K562 (cell line): ENCODE data around the gene LDB2. TPM values are rescaled to one million over a fixed set of nuclear protein-coding genes. Genes with fewer than 3 reads are reported as not detected.

Experiments used
- ATAC-seq: fragments of 200-7000 bp; cut with Tn5 transposase; 3 replicates; pipeline ENCODE4 v1.9.1; 2020; ENCODE audit warnings: moderate library complexity
- BruUV-seq: library from RNA; stranded (reverse); fragments of 400-500 nt; replicated peaks from 2 replicates; lab custom pipeline; 2021; lab: Mats Ljungman, UMichigan
- CTCF ChIA-PET: fragments of 300-600 bp; formaldehyde crosslinking; extraction: SDS; loops from one replicate; lab custom pipeline; 2021; ENCODE audit warnings: low intra/inter-chr PET ratio; lab: Yijun Ruan, JAX
- POLR2A ChIA-PET: fragments of 300-600, 350-650 bp; sonication (Branson Sonifier 250); formaldehyde crosslinking; extraction: SDS; loops from one replicate; lab custom pipeline; 2021; ENCODE audit warnings: antibody characterized with exemption, inconsistent platforms; lab: Yijun Ruan, JAX
- DNase-seq, 4 experiments: peaks; one replicate each; pipeline versions ENCODE4 v3.0.0 to v3.0.0-alpha.2; 2011 to 2018; ENCODE audit warnings: low spot score in 3 of 4, mixed read lengths in 3 of 4; ENCODE audit errors: extremely low read depth in 1 of 4
- FAIRE-seq: peaks from 2 replicates; lab custom pipeline; 2011; peaks lifted over from hg19 to GRCh38; lab: Jason Lieb, UNC
- H2AFZ ChIP-seq: 2 replicates; pipeline ENCODE4 v1.6.0; 2011; ENCODE audit warnings: low read depth, low read length, control low read depth, inconsistent platforms
- H3K27ac ChIP-seq: fragments of 200-600 bp; 3 replicates; pipeline ENCODE4 v1.8.0; 2011; ENCODE audit warnings: low read depth, mild to moderate bottlenecking, control low read depth, inconsistent platforms, low read length, moderate library complexity, mixed read lengths; ENCODE audit errors: extremely low read depth
- H3K27me3 ChIP-seq, 2 experiments: fragments of 300-600 bp in 1 of 2; 2 replicates in 1 of 2; 3 replicates in 1 of 2; pipeline versions ENCODE4 v1.6.0 to v1.8.0; 2011; ENCODE audit warnings: inconsistent platforms in 2 of 2, low read length in 2 of 2, mild to moderate bottlenecking in 1 of 2, mixed read lengths in 1 of 2, moderate library complexity in 1 of 2; ENCODE audit not compliant: control insufficient read depth in 2 of 2, insufficient read depth in 2 of 2
- H3K36me3 ChIP-seq: fragments of 300-600 bp; 3 replicates; pipeline ENCODE4 v1.8.0; 2011; ENCODE audit warnings: mild to moderate bottlenecking, low read length, inconsistent platforms; ENCODE audit not compliant: control insufficient read depth, insufficient read depth
- H3K4me1 ChIP-seq, 2 experiments: fragments of 200-600 bp in 1 of 2; replicated peaks in 1 of 2; 2 replicates in 1 of 2; 3 replicates in 1 of 2; pipeline versions ENCODE4 v1.5.1 to v1.8.0; 2011; ENCODE audit warnings: inconsistent platforms in 2 of 2, low read length in 2 of 2, mild to moderate bottlenecking in 1 of 2, mixed read lengths in 1 of 2, moderate library complexity in 1 of 2; ENCODE audit not compliant: control insufficient read depth in 2 of 2, insufficient read depth in 2 of 2
- H3K4me2 ChIP-seq: 2 replicates; pipeline ENCODE4 v1.6.1; 2011; ENCODE audit warnings: low read length, control low read depth, inconsistent platforms, mixed read lengths; ENCODE audit not compliant: insufficient read depth
- H3K4me3 ChIP-seq: fragments of 200-600 bp; sonication (generic), shearing (Covaris generic); 2 replicates; pipeline ENCODE4 v1.5.1; 2016; ENCODE audit warnings: control low read depth, inconsistent platforms
- H3K79me2 ChIP-seq: fragments of 200-600 bp; 3 replicates; pipeline ENCODE4 v1.8.0; 2011; ENCODE audit warnings: low read length, inconsistent platforms; ENCODE audit not compliant: control insufficient read depth, insufficient read depth
- H3K9ac ChIP-seq, 2 experiments: 2 replicates each; pipeline versions ENCODE4 v1.6.0 to v1.6.1; 2011; ENCODE audit warnings: low read depth in 2 of 2, low read length in 2 of 2, control low read depth in 1 of 2, inconsistent platforms in 1 of 2, mild to moderate bottlenecking in 1 of 2, mixed read lengths in 1 of 2; ENCODE audit not compliant: insufficient read depth in 1 of 2
- H3K9me1 ChIP-seq: one replicate; pipeline ENCODE4 v1.6.0; 2011; ENCODE audit warnings: inconsistent platforms, mild to moderate bottlenecking, low read length, moderate library complexity; ENCODE audit not compliant: control insufficient read depth, insufficient read depth
- H3K9me3 ChIP-seq: replicated peaks from 2 replicates; pipeline ENCODE4 v1.5.1; 2011; ENCODE audit warnings: low read depth, low read length, inconsistent platforms; ENCODE audit not compliant: control insufficient read depth, insufficient read depth
- H4K20me1 ChIP-seq: replicated peaks from 2 replicates; pipeline ENCODE4 v1.6.1; 2011; ENCODE audit warnings: low read length, inconsistent platforms, mixed read lengths; ENCODE audit not compliant: control insufficient read depth, insufficient read depth
- DDX20 ChIP-seq: fragments of 450-650 bp; IDR thresholded peaks from 2 replicates; pipeline ENCODE4 v1.6.1; 2016; ENCODE audit warnings: missing genetic modification characterization, low read depth, mild to moderate bottlenecking, missing compliant biosample characterization, moderate library complexity
- ILK ChIP-seq: fragments of 450-650 bp; IDR thresholded peaks from 2 replicates; pipeline ENCODE4 v1.6.1; 2016; ENCODE audit warnings: missing genetic modification characterization, low read depth, mild to moderate bottlenecking, missing compliant biosample characterization, moderate library complexity, borderline replicate concordance
- IRF2 ChIP-seq: sonication (generic); formaldehyde crosslinking; IDR thresholded peaks from 2 replicates; pipeline ENCODE4 v1.8.1; 2022; ENCODE audit warnings: mild to moderate bottlenecking, missing genetic modification reagents
- SOX6 ChIP-seq: fragments of 450-650 bp; IDR thresholded peaks from 2 replicates; pipeline ENCODE4 v1.6.1; 2014; ENCODE audit warnings: mild to moderate bottlenecking
- TCFL5 ChIP-seq: fragments of 250-450 bp; sonication (Bioruptor Pico); conservative IDR thresholded peaks from 2 replicates; pipeline ENCODE4 v1.6.1; 2021; ENCODE audit warnings: mild to moderate bottlenecking, moderate library complexity, matching md5 sums
- ZNF717 ChIP-seq: fragments of 250-450 bp; sonication (Bioruptor Pico); IDR thresholded peaks from 2 replicates; pipeline ENCODE4 v1.5.0; 2021
- ZZZ3 ChIP-seq: fragments of 450-650 bp; IDR thresholded peaks from 2 replicates; pipeline ENCODE4 v1.6.1; 2016; ENCODE audit warnings: antibody characterized with exemption, mild to moderate bottlenecking, moderate library complexity
- WGBS: fragments of 100-300 bp; shearing (Covaris generic); methylation state at CpG from one replicate; pipeline ENCODE4 v1.1.6; 2016; ENCODE audit warnings: low coverage, mixed read lengths; ENCODE audit not compliant: insufficient coverage; ENCODE audit errors: missing lambda C conversion rate; 5-methylcytosine and 5-hydroxymethylcytosine counted together
- in situ Hi-C: fragments of 300-500 bp; cut with MboI; formaldehyde crosslinking; loops from 4 replicates; pipeline ENCODE4 v1.15.0; 2018; ENCODE audit warnings: inconsistent platforms, mixed read lengths
- intact Hi-C: fragments of 100-400 bp; cut with micrococcal nuclease; formaldehyde crosslinking; loops from 2 replicates; pipeline ENCODE4 v1.14.2; 2022
- polyA plus RNA-seq, 8 experiments: library from polyadenylated mRNA; depleted of rRNA in 4 of 8; stranded (reverse) in 5 of 8; unstranded in 3 of 8; fragments of >200 nt; fragmentation: Nextera tagmentation in 2 of 8; fragmentation: Illumina TruSeq in 1 of 8; extraction: Ambion mirVana in 2 of 8; extraction: Trizol in 1 of 8; gene quantifications; 2 replicates each; pipeline versions ENCODE4 v1.2.1 to v1.2.3, GENCODE V29; 2011 to 2014; ENCODE audit warnings: inconsistent platforms in 1 of 8, missing spikeins in 1 of 8
- total RNA-seq, 7 experiments: library from RNA; depleted of rRNA in 6 of 7; stranded (reverse); fragments of >200 nt in 6 of 7; fragmentation: Illumina TruSeq in 2 of 7; extraction: Trizol in 2 of 7; gene quantifications; 2 replicates each; pipeline versions ENCODE4 v1.2.1 to v1.2.3, GENCODE V29; 2011 to 2021; ENCODE audit warnings: low replicate concordance in 1 of 7
- TF ChIP-seq, protein P1 (sequence below): IDR thresholded peaks from 2 replicates; pipeline ENCODE4 v1.6.1; 2011; ENCODE audit not compliant: insufficient read length; ENCODE audit errors: extremely low read depth

The LDB2 gene
- total and polyA plus RNA-seq, 9 of the 15 experiments (the other 6 are each of a cell fraction or from before 2014, with no cell fraction given) = 0.10 to 0.20 TPM; not detected in 7

DNA sequence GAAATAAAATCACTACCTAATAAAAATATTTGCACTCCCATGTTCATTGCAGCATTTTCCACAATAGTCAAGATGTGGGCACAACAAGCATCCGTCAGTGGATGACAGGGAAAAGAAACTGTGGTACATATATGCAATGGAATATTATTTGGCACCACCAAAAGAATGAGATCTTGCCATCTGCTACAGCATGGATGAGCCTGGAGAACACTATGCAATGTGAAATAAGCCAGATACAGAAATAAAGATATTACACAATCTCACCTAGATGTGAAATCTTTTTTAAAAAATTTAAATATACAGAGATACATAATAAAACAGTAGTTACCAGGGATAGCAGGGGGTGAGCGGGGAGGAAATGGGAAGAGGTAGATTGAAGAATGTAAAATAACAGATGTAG, 44.8 kb downstream of the LDB2 start:
- Histone ChIP-seq H3K9ac (no peak overlapping the region), H2AFZ (no peak overlapping the region), H3K79me2 (no peaks in the 10 kb centered on the region), H3K4me2 (no peak overlapping the region), H4K20me1 (no peaks in the 10 kb centered on the region), H3K9me1 (no peaks in the 10 kb centered on the region), H3K4me1 (no peaks in the 10 kb centered on the region), H3K9me3 (no peaks in the 10 kb centered on the region), H3K4me3 (no peak overlapping the region), H3K36me3 (no peaks in the 10 kb centered on the region), H3K27ac (no peak overlapping the region), H3K27me3 (no peaks in the 10 kb centered on the region)
- in situ Hi-C loops (no loop called here), intact Hi-C loops (no loop called here)
- ChIA-PET CTCF (no interaction called here), POLR2A (no interaction called here)
- WGBS = 0% methylated on average over 2 of the region's 2 CpGs
- DNase-seq = no peak
- no TSS peak for BruUV-seq
- no peak for FAIRE-seq
- no peak for TF ChIP-seq DDX20
- no peak for TF ChIP-seq ILK (tag)
- TF ChIP-seq, protein P1, sequence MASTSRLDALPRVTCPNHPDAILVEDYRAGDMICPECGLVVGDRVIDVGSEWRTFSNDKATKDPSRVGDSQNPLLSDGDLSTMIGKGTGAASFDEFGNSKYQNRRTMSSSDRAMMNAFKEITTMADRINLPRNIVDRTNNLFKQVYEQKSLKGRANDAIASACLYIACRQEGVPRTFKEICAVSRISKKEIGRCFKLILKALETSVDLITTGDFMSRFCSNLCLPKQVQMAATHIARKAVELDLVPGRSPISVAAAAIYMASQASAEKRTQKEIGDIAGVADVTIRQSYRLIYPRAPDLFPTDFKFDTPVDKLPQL = no peak
- TF ChIP-seq TCFL5 (CRISPR knock-in tag) = no peak
- no peak for TF ChIP-seq SOX6
- no peak for TF ChIP-seq ZZZ3
- no peak for TF ChIP-seq ZNF717
- TF ChIP-seq IRF2 (CRISPR knock-in tag) = no peak
- ATAC-seq = no peak
